GM12875 (cell line): Measurements from ENCODE around the gene RIOX2.

Experiments
- H3K4me3 ChIP-seq: one replicate; pipeline ENCODE4 v1.5.1; 2011; ENCODE audit warnings: low read depth, low read length, control low read depth
- TF ChIP-seq, protein P1 (sequence below): IDR thresholded peaks from 2 replicates; pipeline ENCODE4 v1.5.1; 2011; ENCODE audit warnings: low read depth, mild to moderate bottlenecking, control low read depth, inconsistent platforms, low read length, moderate library complexity, borderline replicate concordance; ENCODE audit not compliant: insufficient read depth

RIOX2 gene

DNA sequence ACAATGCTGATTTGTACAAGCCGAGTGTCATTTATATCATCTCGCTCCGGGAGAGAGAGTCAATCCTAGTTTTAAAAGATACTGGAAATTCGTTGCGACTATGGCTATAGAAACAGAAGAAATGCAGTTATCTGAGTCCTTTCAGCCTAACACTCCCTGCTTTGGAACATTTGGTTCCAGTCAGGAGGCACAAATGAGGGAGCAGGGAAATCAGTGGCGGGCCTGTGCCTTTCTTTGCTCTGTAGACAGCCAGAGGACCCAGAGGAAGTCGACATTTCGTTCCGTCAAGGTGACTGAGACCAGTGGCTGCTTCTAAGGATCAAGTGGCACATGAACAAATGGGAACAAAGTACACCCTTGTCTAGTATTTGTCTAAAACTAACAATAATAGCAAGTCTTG is 745 bp upstream of the RIOX2 start:
- TF ChIP-seq, protein P1, sequence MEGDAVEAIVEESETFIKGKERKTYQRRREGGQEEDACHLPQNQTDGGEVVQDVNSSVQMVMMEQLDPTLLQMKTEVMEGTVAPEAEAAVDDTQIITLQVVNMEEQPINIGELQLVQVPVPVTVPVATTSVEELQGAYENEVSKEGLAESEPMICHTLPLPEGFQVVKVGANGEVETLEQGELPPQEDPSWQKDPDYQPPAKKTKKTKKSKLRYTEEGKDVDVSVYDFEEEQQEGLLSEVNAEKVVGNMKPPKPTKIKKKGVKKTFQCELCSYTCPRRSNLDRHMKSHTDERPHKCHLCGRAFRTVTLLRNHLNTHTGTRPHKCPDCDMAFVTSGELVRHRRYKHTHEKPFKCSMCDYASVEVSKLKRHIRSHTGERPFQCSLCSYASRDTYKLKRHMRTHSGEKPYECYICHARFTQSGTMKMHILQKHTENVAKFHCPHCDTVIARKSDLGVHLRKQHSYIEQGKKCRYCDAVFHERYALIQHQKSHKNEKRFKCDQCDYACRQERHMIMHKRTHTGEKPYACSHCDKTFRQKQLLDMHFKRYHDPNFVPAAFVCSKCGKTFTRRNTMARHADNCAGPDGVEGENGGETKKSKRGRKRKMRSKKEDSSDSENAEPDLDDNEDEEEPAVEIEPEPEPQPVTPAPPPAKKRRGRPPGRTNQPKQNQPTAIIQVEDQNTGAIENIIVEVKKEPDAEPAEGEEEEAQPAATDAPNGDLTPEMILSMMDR, result no peak
- H3K4me3 ChIP-seq, result no peak overlapping the region

DNA sequence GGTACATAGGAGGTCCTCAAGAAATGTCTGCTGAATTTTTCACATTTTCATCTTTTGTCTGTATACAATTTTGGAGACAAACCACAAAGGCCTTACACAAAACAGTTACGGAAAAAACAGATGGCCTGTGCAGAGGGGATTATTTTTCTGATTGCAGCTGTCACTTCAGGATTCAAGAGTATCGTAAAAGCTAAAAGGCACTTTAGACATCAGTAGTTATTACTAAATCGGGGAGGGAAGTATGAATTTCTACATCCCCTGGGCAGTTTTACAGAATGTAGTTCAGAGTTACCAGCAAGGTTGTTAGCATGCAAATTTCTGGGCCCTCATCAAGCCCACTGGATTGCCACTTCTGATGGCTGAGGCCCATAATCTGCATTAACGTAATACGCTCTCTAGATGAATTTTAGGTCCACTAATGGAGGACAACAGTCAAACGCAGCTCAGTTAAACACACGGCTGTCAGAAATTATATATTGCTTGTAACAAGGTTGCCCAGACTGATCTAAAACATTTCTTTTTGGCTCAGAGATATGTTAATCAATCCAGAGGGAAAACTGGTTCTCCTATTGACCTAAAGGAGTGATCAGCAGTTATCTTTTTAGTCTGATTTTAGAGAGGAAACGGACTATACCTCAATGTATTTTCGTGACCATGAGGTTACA is 1.1 kb downstream of the RIOX2 start:
- TF ChIP-seq, protein P1, result no peak
- peak overlapping the region; percentile 88 for H3K4me3 ChIP-seq

DNA sequence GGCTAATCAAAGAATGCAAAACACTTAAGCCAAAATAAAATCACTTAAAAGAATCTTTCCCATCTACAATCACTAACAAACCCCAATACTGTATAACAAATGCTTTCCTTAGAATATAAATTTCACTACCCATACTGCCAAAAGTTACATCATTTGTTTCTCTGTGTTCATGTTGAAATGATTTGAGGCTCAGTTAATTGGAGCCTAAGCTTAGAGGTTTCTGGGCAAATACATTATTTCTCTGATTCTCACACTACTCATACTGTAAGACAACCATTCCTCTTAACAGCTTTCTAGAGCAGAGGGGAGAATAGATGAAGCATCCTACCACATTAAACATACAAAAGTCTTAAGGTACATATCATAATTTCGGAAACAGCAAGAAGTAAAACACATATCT is 2.1 kb downstream of the RIOX2 start:
- H3K4me3 ChIP-seq, result no peak overlapping the region
- TF ChIP-seq, protein P1, result no peak

GRCh38 chr3:97969541-97969940 is 2.7 kb downstream of the RIOX2 start:
- H3K4me3 ChIP-seq, result no peak overlapping the region
- TF ChIP-seq, protein P1, result no peak

DNA sequence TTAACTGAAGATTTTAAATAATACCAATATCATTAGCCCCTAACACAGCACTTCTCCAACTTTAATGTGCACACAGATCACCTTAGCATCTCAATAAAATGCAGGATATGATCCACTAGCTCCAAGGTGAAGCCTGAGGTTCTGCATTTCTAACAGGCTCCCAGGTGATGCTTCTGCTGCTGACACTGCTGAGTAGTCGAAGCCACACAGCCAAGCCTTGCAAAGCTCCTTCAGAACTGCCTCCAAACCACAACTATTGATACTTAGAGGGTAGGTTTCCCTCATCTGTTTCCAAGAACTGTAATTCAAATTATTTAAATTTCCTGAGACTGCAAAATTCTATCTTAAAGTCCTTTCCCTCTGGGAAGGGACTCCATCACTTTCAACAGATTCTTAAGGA is 3.9 kb downstream of the RIOX2 start:
- H3K4me3 ChIP-seq, result no peak overlapping the region
- TF ChIP-seq, protein P1, result no peak

DNA sequence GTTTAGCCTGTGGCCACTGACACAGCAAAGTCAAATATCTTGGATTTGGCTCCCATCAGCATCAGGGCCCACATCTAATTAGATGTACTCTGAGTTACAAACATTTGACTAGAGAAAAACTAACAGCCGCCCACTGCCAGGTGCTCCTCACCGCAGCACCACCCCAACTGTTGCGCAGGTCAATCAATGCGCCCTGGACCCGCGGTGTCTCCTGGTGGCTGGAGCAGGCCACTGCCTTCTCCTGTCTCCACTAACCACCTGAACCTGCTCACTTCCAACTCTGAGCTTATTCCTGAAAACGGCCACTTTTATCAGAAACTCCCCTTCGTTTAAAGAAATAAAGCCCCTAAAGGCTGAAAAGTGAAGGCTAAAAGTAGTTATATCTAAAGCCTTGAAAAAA is 4.3 kb downstream of the RIOX2 start:
- TF ChIP-seq, protein P1, result 0 out of 2 replicates have a peak, but pooled peaks have one; percentile 8
- H3K4me3 ChIP-seq, result no peak overlapping the region

GRCh38 chr3:97960993-97961766 is 11.1 kb downstream of the RIOX2 start:
- TF ChIP-seq, protein P1, result no peak
- H3K4me3 ChIP-seq, result no peak overlapping the region
